ENCODE measurements around the gene TBC1D25.

DNA sequence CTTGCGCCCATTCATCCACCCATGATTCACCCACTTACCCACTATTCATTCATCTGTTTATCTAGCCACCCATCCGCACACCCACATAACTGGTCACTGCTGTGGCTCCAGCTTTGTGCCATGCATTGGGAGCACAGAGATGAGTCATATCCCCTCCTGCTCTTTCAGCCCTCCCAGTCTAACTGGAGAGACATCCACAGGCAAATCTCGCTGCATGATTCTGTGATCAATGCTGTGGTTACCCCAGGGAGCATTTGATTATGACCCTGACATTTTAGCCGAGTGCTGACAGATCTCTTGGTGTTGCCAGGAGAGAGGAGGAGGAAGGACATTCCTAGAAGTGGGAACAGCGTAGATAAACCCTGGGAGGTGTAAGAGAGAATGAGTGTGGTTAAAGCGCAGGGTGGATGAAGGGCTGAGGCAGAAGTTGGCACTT is 41.1 kb upstream of the TBC1D25 start:
- TF ChIP-seq ZNF416 (tag by site-specific recombination; IDR thresholded peaks at IDR 0.05) = no peak
- TF ChIP-seq PRDM1 (tag by site-specific recombination; IDR thresholded peaks at IDR 0.05) = no peak
- TF ChIP-seq, protein P1, sequence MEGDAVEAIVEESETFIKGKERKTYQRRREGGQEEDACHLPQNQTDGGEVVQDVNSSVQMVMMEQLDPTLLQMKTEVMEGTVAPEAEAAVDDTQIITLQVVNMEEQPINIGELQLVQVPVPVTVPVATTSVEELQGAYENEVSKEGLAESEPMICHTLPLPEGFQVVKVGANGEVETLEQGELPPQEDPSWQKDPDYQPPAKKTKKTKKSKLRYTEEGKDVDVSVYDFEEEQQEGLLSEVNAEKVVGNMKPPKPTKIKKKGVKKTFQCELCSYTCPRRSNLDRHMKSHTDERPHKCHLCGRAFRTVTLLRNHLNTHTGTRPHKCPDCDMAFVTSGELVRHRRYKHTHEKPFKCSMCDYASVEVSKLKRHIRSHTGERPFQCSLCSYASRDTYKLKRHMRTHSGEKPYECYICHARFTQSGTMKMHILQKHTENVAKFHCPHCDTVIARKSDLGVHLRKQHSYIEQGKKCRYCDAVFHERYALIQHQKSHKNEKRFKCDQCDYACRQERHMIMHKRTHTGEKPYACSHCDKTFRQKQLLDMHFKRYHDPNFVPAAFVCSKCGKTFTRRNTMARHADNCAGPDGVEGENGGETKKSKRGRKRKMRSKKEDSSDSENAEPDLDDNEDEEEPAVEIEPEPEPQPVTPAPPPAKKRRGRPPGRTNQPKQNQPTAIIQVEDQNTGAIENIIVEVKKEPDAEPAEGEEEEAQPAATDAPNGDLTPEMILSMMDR (tag by site-specific recombination; IDR thresholded peaks at IDR 0.05) = no peak
- TF ChIP-seq ZNF837 (tag by site-specific recombination; IDR thresholded peaks at IDR 0.05) = no peak
- no peak for TF ChIP-seq YY2 (tag by site-specific recombination; IDR thresholded peaks at IDR 0.05)
- TF ChIP-seq ZBTB7A (tag by site-specific recombination; IDR thresholded peaks at IDR 0.05; ENCODE audit: low read depth) = no peak
- TF ChIP-seq REST (tag by site-specific recombination; IDR thresholded peaks at IDR 0.05) = no peak
- TF ChIP-seq, protein P2, sequence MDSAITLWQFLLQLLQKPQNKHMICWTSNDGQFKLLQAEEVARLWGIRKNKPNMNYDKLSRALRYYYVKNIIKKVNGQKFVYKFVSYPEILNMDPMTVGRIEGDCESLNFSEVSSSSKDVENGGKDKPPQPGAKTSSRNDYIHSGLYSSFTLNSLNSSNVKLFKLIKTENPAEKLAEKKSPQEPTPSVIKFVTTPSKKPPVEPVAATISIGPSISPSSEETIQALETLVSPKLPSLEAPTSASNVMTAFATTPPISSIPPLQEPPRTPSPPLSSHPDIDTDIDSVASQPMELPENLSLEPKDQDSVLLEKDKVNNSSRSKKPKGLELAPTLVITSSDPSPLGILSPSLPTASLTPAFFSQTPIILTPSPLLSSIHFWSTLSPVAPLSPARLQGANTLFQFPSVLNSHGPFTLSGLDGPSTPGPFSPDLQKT (IDR thresholded peaks at IDR 0.05; ENCODE audit: borderline replicate concordance, low read depth, low read length) = no peak
- TF ChIP-seq ZNF266 (tag by site-specific recombination; IDR thresholded peaks at IDR 0.05; ENCODE audit: low read depth) = no peak
- no peak for TF ChIP-seq ZNF274 (IDR thresholded peaks at IDR 0.05; ENCODE audit: low read length)
- no peak for TF ChIP-seq ZNF274 (tag by site-specific recombination; IDR thresholded peaks at IDR 0.05; ENCODE audit: borderline replicate concordance)
- no peak for TF ChIP-seq ZNF18 (tag by site-specific recombination; IDR thresholded peaks at IDR 0.05)
- TF ChIP-seq YY1 (tag by site-specific recombination; IDR thresholded peaks at IDR 0.05) = no peak
